Measurements from ENCODE around the gene INPP4A. TPM values are rescaled to one million over a fixed set of nuclear protein-coding genes. Genes with fewer than 3 reads are reported as not detected.

The INPP4A gene
- polyA plus RNA-seq, 1 of the 3 experiments (the other 2 are of a cell fraction): 15.0 TPM

DNA sequence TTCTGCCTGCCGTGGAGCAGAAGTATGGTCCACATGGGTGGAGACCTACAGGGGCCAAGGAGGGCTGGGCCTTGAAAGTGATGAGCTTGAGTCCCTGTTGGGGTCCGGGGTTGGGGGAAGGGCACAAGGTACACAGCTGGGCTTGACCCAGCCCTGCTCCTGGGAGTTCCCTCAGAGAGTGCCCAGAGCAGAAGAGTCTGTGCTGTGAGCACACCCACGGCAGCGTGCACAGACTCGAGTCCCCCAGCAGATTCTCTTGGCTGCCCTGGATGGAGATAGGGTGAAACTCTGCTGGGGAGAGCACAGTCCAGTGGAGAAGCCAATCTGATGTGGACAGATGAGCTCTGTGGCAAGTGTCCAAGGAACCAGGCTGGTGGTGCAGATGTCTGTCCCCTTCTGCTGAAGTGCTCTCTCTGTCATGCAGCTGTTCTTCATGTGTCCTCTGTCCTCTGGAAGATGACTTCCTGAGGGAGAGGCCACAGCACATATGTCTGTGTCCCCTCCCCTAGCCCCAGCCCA lies 27.5 kb downstream of the INPP4A start:
- CTCF ChIA-PET: interaction anchor here (0.6 to 1.3 kb wide), 3 partner anchors 16 to 591 kb away, joined by 3 to 6 read pairs (median 4); no protein-coding TSS in a partner anchor
- no peak overlapping the region for H2AFZ ChIP-seq (ENCODE audit: low read depth)
- no peaks in the 10 kb centered on the region for H3K36me3 ChIP-seq (replicated peaks in 1 of 2; ENCODE audit: control insufficient read depth in 1 of 2, insufficient read depth in 2 of 2, low read length in 1 of 2)
- no peak overlapping the region for H3K4me2 ChIP-seq
- TF ChIP-seq EP300 (IDR thresholded peaks at IDR 0.05; ENCODE audit: borderline replicate concordance in 1 of 2, low read depth in 1 of 2, low read length in 1 of 2) (peak in 1 of 2 experiments; percentile 33; a peak in 1 of 4 replicates), RXRA (IDR thresholded peaks at IDR 0.05; ENCODE audit: borderline replicate concordance, low read depth) (no peak), RCOR1 (IDR thresholded peaks at IDR 0.05; ENCODE audit: low read length) (peak; percentile 44; the same call in 1 of the 2 replicates), SMC3 (IDR thresholded peaks at IDR 0.05; ENCODE audit: low read depth, low read length) (no peak), TAF1 (IDR thresholded peaks at IDR 0.05; ENCODE audit: borderline replicate concordance, low read depth, low read length) (no peak), MXI1 (IDR thresholded peaks at IDR 0.05; ENCODE audit: low read depth, low read length) (peak; percentile 45; the same call in 1 of the 2 replicates), MEF2A (IDR thresholded peaks at IDR 0.05; ENCODE audit: borderline replicate concordance, low read depth) (no peak), GATA2 (CRISPR knock-in tag; IDR thresholded peaks at IDR 0.05) (0 out of 2 replicates have a peak, but pooled peaks have one; percentile 10), CHD2 (IDR thresholded peaks at IDR 0.05; ENCODE audit: low read length, partially characterized antibody) (peak; percentile 44)
- TF ChIP-seq, protein P1, sequence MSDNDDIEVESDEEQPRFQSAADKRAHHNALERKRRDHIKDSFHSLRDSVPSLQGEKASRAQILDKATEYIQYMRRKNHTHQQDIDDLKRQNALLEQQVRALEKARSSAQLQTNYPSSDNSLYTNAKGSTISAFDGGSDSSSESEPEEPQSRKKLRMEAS (IDR thresholded peaks at IDR 0.05; ENCODE audit: low read depth): no peak
- TF ChIP-seq, protein P2, sequence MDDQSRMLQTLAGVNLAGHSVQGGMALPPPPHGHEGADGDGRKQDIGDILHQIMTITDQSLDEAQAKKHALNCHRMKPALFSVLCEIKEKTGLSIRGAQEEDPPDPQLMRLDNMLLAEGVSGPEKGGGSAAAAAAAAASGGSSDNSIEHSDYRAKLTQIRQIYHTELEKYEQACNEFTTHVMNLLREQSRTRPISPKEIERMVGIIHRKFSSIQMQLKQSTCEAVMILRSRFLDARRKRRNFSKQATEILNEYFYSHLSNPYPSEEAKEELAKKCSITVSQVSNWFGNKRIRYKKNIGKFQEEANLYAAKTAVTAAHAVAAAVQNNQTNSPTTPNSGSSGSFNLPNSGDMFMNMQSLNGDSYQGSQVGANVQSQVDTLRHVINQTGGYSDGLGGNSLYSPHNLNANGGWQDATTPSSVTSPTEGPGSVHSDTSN (IDR thresholded peaks at IDR 0.05): no peak
- H3K4me1 ChIP-seq (ENCODE audit: control insufficient read depth in 1 of 2, insufficient read depth in 2 of 2, low read depth in 1 of 2, low read length in 1 of 2): peaks cover 12 to 49% of the 10 kb centered on the region in 2 experiments; a peak in 2 of 4 replicates
- peaks cover 23% of the 10 kb centered on the region; the same call in 1 of the 2 replicates for H4K20me1 ChIP-seq (ENCODE audit: insufficient read depth)
- peak overlapping the region in 1 of 2 experiments; percentile 81; a peak in 2 of 4 replicates for H3K27ac ChIP-seq (ENCODE audit: low read depth in 2 of 2, low read length in 1 of 2)
- H3K4me3 ChIP-seq (ENCODE audit: low read depth in 2 of 2, low read length in 1 of 2): no peak overlapping the region
- no peaks in the 10 kb centered on the region for H3K9me3 ChIP-seq
- no peak overlapping the region for H3K9ac ChIP-seq
- H3K9me2 ChIP-seq: no peaks in the 10 kb centered on the region
- 70% methylated on average over 4 of the region's 5 CpGs for WGBS (ENCODE audit: low lambda C conversion rate)
- peaks cover 16% of the 10 kb centered on the region for H3K79me2 ChIP-seq (ENCODE audit: insufficient read depth)
- peak; percentile 76 for DNase-seq
- POLR2A ChIA-PET: interaction anchor here (1.6 kb wide), 1 partner anchor 8 kb away, joined by 4 read pairs; no protein-coding TSS in a partner anchor
- H3K27me3 ChIP-seq (ENCODE audit: insufficient read depth): no peaks in the 10 kb centered on the region
- H3F3A ChIP-seq (replicated peaks; ENCODE audit: insufficient read depth): no peaks in the 10 kb centered on the region

DNA sequence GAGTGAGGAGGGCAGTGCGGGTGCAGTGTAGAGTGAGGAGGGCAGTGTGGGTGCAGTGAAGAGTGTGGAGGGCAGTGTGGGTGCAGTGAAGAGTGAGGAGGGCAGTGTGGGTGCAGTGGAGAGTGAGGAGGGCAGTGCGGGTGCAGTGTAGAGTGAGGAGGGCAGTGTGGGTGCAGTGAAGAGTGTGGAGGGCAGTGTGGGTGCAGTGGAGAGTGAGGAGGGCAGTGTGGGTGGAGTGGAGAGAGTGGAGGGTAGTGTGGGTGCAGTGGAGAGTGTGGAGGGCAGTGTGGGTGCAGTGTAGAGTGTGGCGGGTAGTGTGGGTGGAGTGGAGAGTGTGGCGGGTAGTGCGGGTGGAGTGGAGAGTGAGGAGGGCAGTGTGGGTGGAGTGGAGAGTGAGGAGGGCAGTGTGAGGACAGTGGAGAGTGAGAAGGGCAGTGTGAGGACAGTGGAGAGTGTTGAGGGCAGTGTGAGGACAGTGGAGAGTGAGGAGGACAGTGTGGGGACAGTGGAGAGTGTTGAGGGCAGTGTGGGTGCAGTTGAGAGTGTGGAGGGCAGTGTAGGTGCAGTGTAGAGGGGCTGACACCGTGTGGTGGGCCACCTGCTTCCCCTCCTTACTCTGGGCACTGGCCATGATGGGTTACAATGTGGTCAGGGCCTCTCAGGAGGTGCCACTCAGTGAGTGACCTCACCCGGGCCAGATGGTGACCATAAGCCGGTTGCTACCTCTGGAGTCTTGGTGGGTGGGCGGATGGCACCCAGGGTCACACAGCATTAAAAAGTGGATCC lies 28.5 kb downstream of the INPP4A start:
- ChIA-PET CTCF (interaction anchor here (1.3 kb wide), 2 partner anchors 15 to 61 kb away, joined by 4 to 6 read pairs; no protein-coding TSS in a partner anchor), POLR2A (interaction anchor here (1.6 kb wide), 1 partner anchor 7 kb away, joined by 4 read pairs; no protein-coding TSS in a partner anchor)
- TF ChIP-seq, protein P3, sequence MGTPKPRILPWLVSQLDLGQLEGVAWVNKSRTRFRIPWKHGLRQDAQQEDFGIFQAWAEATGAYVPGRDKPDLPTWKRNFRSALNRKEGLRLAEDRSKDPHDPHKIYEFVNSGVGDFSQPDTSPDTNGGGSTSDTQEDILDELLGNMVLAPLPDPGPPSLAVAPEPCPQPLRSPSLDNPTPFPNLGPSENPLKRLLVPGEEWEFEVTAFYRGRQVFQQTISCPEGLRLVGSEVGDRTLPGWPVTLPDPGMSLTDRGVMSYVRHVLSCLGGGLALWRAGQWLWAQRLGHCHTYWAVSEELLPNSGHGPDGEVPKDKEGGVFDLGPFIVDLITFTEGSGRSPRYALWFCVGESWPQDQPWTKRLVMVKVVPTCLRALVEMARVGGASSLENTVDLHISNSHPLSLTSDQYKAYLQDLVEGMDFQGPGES (IDR thresholded peaks at IDR 0.05; ENCODE audit: low read depth, low read length): no peak
- TF ChIP-seq, protein P4, sequence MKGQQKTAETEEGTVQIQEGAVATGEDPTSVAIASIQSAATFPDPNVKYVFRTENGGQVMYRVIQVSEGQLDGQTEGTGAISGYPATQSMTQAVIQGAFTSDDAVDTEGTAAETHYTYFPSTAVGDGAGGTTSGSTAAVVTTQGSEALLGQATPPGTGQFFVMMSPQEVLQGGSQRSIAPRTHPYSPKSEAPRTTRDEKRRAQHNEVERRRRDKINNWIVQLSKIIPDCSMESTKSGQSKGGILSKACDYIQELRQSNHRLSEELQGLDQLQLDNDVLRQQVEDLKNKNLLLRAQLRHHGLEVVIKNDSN (IDR thresholded peaks at IDR 0.05; ENCODE audit: borderline replicate concordance, low read depth): no peak
- TF ChIP-seq, protein P5, sequence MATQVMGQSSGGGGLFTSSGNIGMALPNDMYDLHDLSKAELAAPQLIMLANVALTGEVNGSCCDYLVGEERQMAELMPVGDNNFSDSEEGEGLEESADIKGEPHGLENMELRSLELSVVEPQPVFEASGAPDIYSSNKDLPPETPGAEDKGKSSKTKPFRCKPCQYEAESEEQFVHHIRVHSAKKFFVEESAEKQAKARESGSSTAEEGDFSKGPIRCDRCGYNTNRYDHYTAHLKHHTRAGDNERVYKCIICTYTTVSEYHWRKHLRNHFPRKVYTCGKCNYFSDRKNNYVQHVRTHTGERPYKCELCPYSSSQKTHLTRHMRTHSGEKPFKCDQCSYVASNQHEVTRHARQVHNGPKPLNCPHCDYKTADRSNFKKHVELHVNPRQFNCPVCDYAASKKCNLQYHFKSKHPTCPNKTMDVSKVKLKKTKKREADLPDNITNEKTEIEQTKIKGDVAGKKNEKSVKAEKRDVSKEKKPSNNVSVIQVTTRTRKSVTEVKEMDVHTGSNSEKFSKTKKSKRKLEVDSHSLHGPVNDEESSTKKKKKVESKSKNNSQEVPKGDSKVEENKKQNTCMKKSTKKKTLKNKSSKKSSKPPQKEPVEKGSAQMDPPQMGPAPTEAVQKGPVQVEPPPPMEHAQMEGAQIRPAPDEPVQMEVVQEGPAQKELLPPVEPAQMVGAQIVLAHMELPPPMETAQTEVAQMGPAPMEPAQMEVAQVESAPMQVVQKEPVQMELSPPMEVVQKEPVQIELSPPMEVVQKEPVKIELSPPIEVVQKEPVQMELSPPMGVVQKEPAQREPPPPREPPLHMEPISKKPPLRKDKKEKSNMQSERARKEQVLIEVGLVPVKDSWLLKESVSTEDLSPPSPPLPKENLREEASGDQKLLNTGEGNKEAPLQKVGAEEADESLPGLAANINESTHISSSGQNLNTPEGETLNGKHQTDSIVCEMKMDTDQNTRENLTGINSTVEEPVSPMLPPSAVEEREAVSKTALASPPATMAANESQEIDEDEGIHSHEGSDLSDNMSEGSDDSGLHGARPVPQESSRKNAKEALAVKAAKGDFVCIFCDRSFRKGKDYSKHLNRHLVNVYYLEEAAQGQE (IDR thresholded peaks at IDR 0.05; ENCODE audit: low read depth, low read length): no peak
- TF ChIP-seq TCF12 (IDR thresholded peaks at IDR 0.05) (no peak), EZH2phosphoT487 (IDR thresholded peaks at IDR 0.05; ENCODE audit: borderline replicate concordance, low read depth) (no peak), POLR2AphosphoS5 (IDR thresholded peaks at IDR 0.05; ENCODE audit: low read depth, low read length) (no peak)

More for the DNA sequence above, 28.5 kb downstream of the INPP4A start:
- H3K79me2 ChIP-seq (ENCODE audit: insufficient read depth): peaks cover 24% of the 10 kb centered on the region
- no peak overlapping the region for H3K4me2 ChIP-seq
- DNase-seq: no peak
- H2AFZ ChIP-seq (ENCODE audit: low read depth): no peak overlapping the region
- H3K9me3 ChIP-seq: no peaks in the 10 kb centered on the region
- H3K36me3 ChIP-seq (replicated peaks in 1 of 2; ENCODE audit: control insufficient read depth in 1 of 2, insufficient read depth in 2 of 2, low read length in 1 of 2): no peaks in the 10 kb centered on the region
- H4K20me1 ChIP-seq (ENCODE audit: insufficient read depth): peaks cover 32% of the 10 kb centered on the region; the same call in 1 of the 2 replicates
- H3K27me3 ChIP-seq (ENCODE audit: insufficient read depth): no peaks in the 10 kb centered on the region
- peaks cover 13 to 49% of the 10 kb centered on the region in 2 experiments; a peak in 2 of 4 replicates for H3K4me1 ChIP-seq (ENCODE audit: control insufficient read depth in 1 of 2, insufficient read depth in 2 of 2, low read depth in 1 of 2, low read length in 1 of 2)
- H3K27ac ChIP-seq (ENCODE audit: low read depth in 2 of 2, low read length in 1 of 2): peak overlapping the region in 1 of 2 experiments; percentile 81; a peak in 1 of 4 replicates
- 95% methylated on average over 9 of the region's 9 CpGs for WGBS (ENCODE audit: low lambda C conversion rate)
- H3K9me2 ChIP-seq: no peaks in the 10 kb centered on the region
- no peaks in the 10 kb centered on the region for H3F3A ChIP-seq (replicated peaks; ENCODE audit: insufficient read depth)
- no peak overlapping the region for H3K9ac ChIP-seq
- no peak overlapping the region for H3K4me3 ChIP-seq (ENCODE audit: low read depth in 2 of 2, low read length in 1 of 2)

Data from SK-N-SH (cell line).